Smooth muscle cell (in vitro differentiated cells): Measurements from ENCODE around the gene MYH11. TPM values are rescaled to one million over a fixed set of nuclear protein-coding genes. Genes with fewer than 3 reads are reported as not detected.
"Not testable (repeated sequence)": the region's sequence is repeated elsewhere in the genome, so short reads cannot be mapped to it uniquely, and the experiment has no call there.

Source experiments
- DNase-seq: peaks from one replicate; lab custom pipeline; 2025; ENCODE audit not compliant: unreplicated experiment; lab: John Stamatoyannopoulos, UW
- H2AFZ ChIP-seq: fragments of 200-600 bp; sonication (generic); 2 replicates; pipeline ENCODE4 v1.6.0; 2016; ENCODE audit warnings: antibody characterized with exemption, low read depth, mild to moderate bottlenecking
- H3F3A ChIP-seq: fragments of 200-600 bp; sonication (generic); 2 replicates; pipeline ENCODE4 v1.6.0; 2017; ENCODE audit warnings: antibody characterized with exemption, low read depth
- H3K27ac ChIP-seq: fragments of 200-600 bp; sonication (generic); 2 replicates; pipeline ENCODE4 v1.5.1; 2016; ENCODE audit warnings: low read depth, mild to moderate bottlenecking
- H3K27me3 ChIP-seq: fragments of 200-600 bp; sonication (generic); 2 replicates; pipeline ENCODE4 v1.6.1; 2016; ENCODE audit warnings: low read depth, mild to moderate bottlenecking
- H3K36me3 ChIP-seq: fragments of 200-600 bp; sonication (generic); 2 replicates; pipeline ENCODE4 v1.5.1; 2016; ENCODE audit warnings: low read depth
- H3K4me1 ChIP-seq: fragments of 200-600 bp; sonication (generic); 2 replicates; pipeline ENCODE4 v1.5.1; 2016; ENCODE audit warnings: low read depth
- H3K4me2 ChIP-seq: fragments of 200-600 bp; sonication (generic); 2 replicates; pipeline ENCODE4 v1.6.0; 2016; ENCODE audit warnings: mild to moderate bottlenecking
- H3K4me3 ChIP-seq: fragments of 200-600 bp; sonication (generic); 2 replicates; pipeline ENCODE4 v1.5.1; 2016; ENCODE audit warnings: mild to moderate bottlenecking
- H3K79me2 ChIP-seq: fragments of 200-600 bp; sonication (generic); 2 replicates; pipeline ENCODE4 v1.6.0; 2016; ENCODE audit warnings: low read depth, mild to moderate bottlenecking
- H3K9ac ChIP-seq: fragments of 200-600 bp; sonication (generic); 2 replicates; pipeline ENCODE4 v1.6.0; 2016; ENCODE audit warnings: low read depth
- H3K9me3 ChIP-seq: fragments of 200-600 bp; sonication (generic); replicated peaks from 2 replicates; pipeline ENCODE4 v1.5.1; 2016; ENCODE audit warnings: low read depth
- H4K20me1 ChIP-seq: fragments of 200-600 bp; sonication (generic); 2 replicates; pipeline ENCODE4 v1.6.0; 2016; ENCODE audit warnings: low read depth
- WGBS: methylation state at CpG from one replicate; pipeline ENCODE4 v1.1.7; 2016; ENCODE audit warnings: low lambda C conversion rate; 5-methylcytosine and 5-hydroxymethylcytosine counted together
- polyA plus RNA-seq: library from polyadenylated mRNA; unstranded; fragments of >200 nt; fragmentation: Nextera tagmentation; extraction: Ambion mirVana; gene quantifications from 2 replicates; pipeline ENCODE4 v1.2.1, GENCODE V29; 2016
- total RNA-seq: library from RNA; depleted of rRNA; stranded (reverse); fragments of >200 nt; gene quantifications from 2 replicates; pipeline ENCODE4 v1.2.3, GENCODE V29; 2014
- TF ChIP-seq, protein P1 (sequence below): fragments of 200-600 bp; sonication (generic); IDR thresholded peaks from 2 replicates; pipeline ENCODE4 v1.5.1; 2017; ENCODE audit warnings: borderline replicate concordance, mild to moderate bottlenecking, antibody characterized with exemption; ENCODE audit not compliant: insufficient read depth, poor library complexity, severe bottlenecking

MYH11 gene
- total and polyA plus RNA-seq, 2 experiments from 2014 or later: 0.58 TPM; not detected in 1

GRCh38 chr16:15843635-15844279 lies 13.1 kb downstream of the MYH11 start:
- Histone ChIP-seq H3K4me2 (no peak overlapping the region), H3K27me3 (peaks cover 58% of the 10 kb centered on the region), H3K79me2 (no peaks in the 10 kb centered on the region), H3K9me3 (no peaks in the 10 kb centered on the region), H2AFZ (no peak overlapping the region), H4K20me1 (no peaks in the 10 kb centered on the region), H3K4me3 (no peak overlapping the region), H3K9ac (no peak overlapping the region), H3K4me1 (no peaks in the 10 kb centered on the region), H3F3A (no peaks in the 10 kb centered on the region), H3K27ac (no peak overlapping the region), H3K36me3 (no peaks in the 10 kb centered on the region)
- DNase-seq: no peak
- 90% methylated on average over 10 of the region's 10 CpGs for WGBS
- TF ChIP-seq, protein P1, sequence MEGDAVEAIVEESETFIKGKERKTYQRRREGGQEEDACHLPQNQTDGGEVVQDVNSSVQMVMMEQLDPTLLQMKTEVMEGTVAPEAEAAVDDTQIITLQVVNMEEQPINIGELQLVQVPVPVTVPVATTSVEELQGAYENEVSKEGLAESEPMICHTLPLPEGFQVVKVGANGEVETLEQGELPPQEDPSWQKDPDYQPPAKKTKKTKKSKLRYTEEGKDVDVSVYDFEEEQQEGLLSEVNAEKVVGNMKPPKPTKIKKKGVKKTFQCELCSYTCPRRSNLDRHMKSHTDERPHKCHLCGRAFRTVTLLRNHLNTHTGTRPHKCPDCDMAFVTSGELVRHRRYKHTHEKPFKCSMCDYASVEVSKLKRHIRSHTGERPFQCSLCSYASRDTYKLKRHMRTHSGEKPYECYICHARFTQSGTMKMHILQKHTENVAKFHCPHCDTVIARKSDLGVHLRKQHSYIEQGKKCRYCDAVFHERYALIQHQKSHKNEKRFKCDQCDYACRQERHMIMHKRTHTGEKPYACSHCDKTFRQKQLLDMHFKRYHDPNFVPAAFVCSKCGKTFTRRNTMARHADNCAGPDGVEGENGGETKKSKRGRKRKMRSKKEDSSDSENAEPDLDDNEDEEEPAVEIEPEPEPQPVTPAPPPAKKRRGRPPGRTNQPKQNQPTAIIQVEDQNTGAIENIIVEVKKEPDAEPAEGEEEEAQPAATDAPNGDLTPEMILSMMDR: no peak

DNA sequence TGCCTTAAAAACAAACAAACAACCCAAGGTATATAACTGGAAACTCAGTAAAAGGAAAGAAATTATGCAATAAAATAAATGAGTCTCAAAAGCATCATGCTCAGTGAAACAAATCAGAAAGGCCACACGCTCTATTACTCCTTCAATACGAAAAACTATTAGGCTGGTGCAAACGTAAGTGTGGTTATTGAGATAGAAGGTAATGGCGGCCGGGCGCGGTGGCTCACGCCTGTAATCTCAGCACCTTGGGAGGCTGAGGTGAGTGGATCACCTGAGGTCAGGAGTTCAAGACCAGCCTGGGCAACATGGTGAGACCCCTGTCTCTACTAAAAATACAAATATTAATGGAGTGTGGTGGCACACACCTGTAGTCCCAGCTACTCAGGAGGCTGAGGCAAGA lies 17.6 kb downstream of the MYH11 start:
- H3K9ac ChIP-seq, H3F3A ChIP-seq, H3K27ac ChIP-seq, H2AFZ ChIP-seq, DNase-seq, H3K36me3 ChIP-seq, H3K79me2 ChIP-seq, H3K4me1 ChIP-seq, H3K4me3 ChIP-seq, H3K9me3 ChIP-seq, H3K4me2 ChIP-seq, H4K20me1 ChIP-seq: not testable (repeated sequence)
- 97% methylated on average over 8 of the region's 8 CpGs for WGBS
- peaks cover 34% of the 10 kb centered on the region for H3K27me3 ChIP-seq

- no peaks in the 10 kb centered on the region for H3K36me3 ChIP-seq
- H2AFZ ChIP-seq: no peak overlapping the region
- H3K4me3 ChIP-seq: no peak overlapping the region
- no peaks in the 10 kb centered on the region for H3K4me1 ChIP-seq
- H3K9ac ChIP-seq: no peak overlapping the region
- no peak overlapping the region for H3K27ac ChIP-seq
- TF ChIP-seq, protein P1: no peak
- H4K20me1 ChIP-seq: no peaks in the 10 kb centered on the region
- H3K27me3 ChIP-seq: peaks cover 35% of the 10 kb centered on the region
- H3K79me2 ChIP-seq: no peaks in the 10 kb centered on the region
- no peaks in the 10 kb centered on the region for H3K9me3 ChIP-seq
- H3K4me2 ChIP-seq: no peak overlapping the region
- no peaks in the 10 kb centered on the region for H3F3A ChIP-seq
- DNase-seq: no peak
- 94% methylated on average over 11 of the region's 11 CpGs for WGBS
Measured at GRCh38 chr16:15837761-15838160, 19.1 kb downstream of the MYH11 start.

DNA sequence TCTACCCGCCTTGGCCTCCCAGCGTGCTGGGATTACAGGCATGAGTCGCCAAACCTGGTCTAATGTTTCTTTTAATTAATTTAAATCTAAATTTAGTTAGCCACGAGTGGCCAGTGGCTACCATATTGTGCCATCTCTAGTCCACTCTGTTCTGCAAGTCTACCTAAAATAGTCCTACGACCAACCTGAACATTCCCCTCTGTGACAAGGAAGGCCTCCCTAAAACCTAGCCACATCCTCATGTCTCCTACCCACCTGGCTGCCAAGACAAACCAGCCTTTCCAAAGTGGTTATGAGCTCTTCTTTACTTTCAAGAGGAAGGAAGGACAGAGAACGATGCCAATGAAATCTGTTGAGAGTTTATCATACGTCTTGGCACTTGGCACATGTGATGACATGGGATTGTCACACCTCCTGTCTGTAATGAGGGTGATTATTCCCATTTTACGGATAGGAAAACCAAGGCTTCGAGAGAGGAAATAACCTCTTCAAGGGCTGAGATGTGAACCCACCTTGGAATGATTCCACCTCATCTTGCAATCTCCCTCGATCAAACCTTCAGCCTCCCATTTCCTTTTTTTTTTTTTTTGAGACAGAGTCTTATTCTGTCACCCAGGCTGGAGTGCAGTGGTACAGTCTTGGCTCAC lies 19.7 kb downstream of the MYH11 start:
- no peaks in the 10 kb centered on the region for H3K9me3 ChIP-seq
- no peak overlapping the region for H3K9ac ChIP-seq
- TF ChIP-seq, protein P1: no peak
- H3K4me2 ChIP-seq: no peak overlapping the region
- DNase-seq: no peak
- H3F3A ChIP-seq: no peaks in the 10 kb centered on the region
- H3K4me1 ChIP-seq: no peaks in the 10 kb centered on the region
- 93% methylated on average over 10 of the region's 10 CpGs for WGBS
- H3K4me3 ChIP-seq: no peak overlapping the region
- no peaks in the 10 kb centered on the region for H3K79me2 ChIP-seq
- H3K27me3 ChIP-seq: peaks cover 41% of the 10 kb centered on the region
- no peak overlapping the region for H2AFZ ChIP-seq
- H3K36me3 ChIP-seq: no peaks in the 10 kb centered on the region
- no peaks in the 10 kb centered on the region for H4K20me1 ChIP-seq
- no peak overlapping the region for H3K27ac ChIP-seq
